GM21367 (cell line): ENCODE data around the gene WHAMM.
"Not testable (repeated sequence)": the region's sequence is repeated elsewhere in the genome, so short reads cannot be mapped to it uniquely, and the experiment has no call there.

ENCODE experiments used
- ATAC-seq: cut with Tn5 transposase; IDR thresholded peaks from one replicate; pipeline ENCODE4 v1.9.1; 2021; ENCODE audit not compliant: unreplicated experiment

The WHAMM gene

GRCh38 chr15:82799183-82799841, 10.1 kb upstream of the WHAMM start:
- no peak for ATAC-seq

DNA sequence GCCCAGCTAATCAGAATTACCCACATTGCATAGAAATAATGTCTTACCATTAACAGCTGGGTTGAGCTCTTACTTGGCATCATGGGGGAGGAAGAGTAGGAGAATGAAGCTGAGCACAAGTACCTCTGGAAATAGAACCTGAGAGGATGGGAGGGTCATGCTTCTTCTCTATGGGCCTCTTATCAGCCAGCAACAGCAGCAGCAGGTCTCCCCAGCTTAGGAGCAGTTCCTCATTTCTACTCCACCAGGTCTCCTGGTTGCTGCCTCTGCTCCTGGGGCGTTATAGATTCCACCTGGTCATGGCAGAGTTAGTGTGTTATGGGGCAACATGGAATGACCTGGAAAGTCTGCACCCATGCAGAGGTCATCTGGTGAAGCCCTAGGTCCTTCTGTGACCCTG, 6.9 kb upstream of the WHAMM start:
- no peak for ATAC-seq

DNA sequence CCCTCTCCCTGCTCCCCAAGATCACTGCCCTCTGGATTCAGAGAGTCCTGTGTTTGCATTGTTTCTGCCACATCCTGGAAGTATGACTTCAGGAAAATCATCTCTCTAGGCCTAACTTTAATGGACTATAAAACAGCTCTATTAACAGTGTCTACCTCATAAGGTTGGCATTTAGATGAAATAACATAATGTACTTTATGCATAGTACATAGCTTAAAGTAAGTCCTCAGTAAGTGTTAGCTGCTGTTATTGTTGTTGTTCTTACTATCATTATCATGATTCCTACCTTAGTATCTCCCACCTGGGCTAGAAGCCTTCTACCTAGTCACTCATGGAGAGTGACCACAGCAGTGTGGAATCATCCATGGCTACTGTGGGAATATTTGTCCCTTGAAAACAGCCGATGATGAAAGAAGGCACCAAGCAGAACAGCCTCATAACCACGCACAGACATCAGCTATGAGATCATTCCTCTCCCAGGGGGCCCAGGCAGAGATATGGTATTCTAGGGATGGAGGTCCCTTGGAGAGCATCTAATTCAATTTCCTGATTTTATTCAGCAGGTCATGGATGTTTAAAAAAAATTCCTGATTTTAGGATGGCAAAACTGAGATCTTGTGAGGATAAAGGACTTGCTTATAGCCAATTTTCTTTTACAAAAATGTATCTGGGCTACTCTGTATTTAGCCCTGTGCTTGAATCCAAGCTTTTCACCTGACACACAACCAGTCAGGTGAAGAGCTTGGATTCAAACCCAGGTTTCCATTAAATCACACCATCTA, 5.4 kb upstream of the WHAMM start:
- ATAC-seq: no peak

DNA sequence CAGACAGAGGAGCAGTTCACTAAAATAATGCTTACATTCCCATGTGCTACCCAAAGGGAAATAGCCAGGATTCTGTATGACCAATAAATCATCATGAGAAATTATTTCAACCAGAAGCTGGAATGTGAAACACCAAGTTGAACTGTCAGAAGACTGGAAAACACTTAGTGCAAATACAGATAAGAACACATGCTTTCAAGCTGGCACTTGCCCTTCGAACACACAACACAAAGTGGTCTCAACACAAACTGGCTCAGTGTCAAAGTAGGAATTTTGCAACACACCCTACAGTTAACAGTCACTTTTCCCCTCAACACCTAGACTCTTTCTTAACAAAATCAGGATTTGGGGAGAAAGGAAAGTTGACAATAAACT, 4.9 kb upstream of the WHAMM start:
- no peak for ATAC-seq

- ATAC-seq: peak; percentile 58
Measured at GRCh38 chr15:82805994-82806406, 3.4 kb upstream of the WHAMM start, which contains the start of gene FSD2. FSD2 (minus strand) TSS chr15:82806069; CDS start chr15:82787390, 18,679 bp downstream.

GRCh38 chr15:82807920-82808633, 1.4 kb upstream of the WHAMM start:
- ATAC-seq: no peak

DNA sequence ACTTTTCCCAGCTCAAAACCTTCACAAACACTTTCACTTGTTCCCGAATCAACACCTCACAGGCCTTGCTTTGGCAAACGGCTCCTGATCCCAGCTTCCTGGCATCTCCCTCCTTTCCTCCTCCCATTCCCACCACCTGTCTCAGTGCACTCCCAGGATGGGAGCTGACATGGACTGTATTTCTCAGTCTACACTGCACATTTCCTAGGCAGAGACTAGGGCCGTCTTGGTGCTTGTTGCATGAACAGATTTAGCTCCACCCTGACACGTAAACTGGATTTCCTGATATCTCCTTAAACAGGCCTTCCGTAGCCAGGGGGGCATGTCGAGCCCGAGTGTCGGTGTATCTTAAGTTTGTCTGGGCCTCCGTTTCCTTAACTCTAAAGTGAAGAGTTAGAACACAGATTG, 790 bp upstream of the WHAMM start:
- no peak for ATAC-seq

GRCh38 chr15:82810061-82810889, 847 bp downstream of the WHAMM start:
- no peak for ATAC-seq

GRCh38 chr15:82810890-82811426, 1.5 kb downstream of the WHAMM start:
- no peak for ATAC-seq

GRCh38 chr15:82812994-82813393, 3.6 kb downstream of the WHAMM start:
- no peak for ATAC-seq

GRCh38 chr15:82820128-82820527, 10.7 kb downstream of the WHAMM start:
- no peak for ATAC-seq

GRCh38 chr15:82821396-82821795, 12.0 kb downstream of the WHAMM start:
- not testable (repeated sequence) for ATAC-seq

DNA sequence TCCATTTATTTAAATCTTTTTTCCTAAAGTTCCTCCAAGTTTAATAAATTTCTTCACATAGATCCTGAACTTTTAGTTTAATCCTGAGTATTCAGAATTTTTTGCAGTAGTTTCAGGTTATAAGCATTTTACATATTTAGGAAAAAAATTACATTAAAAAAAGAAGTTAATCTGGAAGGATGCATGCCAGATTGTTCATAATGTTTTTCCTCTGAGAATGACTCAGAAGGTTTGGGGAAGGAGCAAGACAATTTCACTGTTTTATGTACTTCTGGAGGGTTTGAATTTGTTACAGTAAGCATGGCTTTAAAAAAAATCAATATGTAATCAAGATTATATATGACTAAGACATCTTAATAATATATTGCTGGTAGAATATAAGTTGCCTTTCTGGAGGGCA, 12.4 kb downstream of the WHAMM start:
- not testable (repeated sequence) for ATAC-seq

DNA sequence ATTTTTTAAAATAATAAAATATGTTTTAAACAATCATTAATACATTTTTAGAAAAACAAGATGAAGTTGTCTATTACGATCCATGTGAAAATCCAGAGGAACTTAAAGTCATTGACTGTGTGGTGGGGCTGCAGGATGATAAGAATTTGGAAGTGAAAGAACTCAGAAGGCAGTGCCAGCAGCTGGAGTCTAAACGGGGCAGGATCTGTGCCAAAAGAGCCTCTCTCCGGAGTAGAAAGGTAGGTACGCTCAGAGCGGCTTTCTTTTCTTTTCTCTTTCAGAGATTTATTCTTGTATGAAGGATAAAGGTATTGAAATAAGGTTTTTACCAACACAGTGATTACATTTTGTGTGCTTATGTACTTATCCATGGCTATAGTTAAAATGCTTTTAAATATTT, 13.6 kb downstream of the WHAMM start:
- ATAC-seq: no peak

GRCh38 chr15:82828075-82828474, 18.6 kb downstream of the WHAMM start:
- no peak for ATAC-seq

DNA sequence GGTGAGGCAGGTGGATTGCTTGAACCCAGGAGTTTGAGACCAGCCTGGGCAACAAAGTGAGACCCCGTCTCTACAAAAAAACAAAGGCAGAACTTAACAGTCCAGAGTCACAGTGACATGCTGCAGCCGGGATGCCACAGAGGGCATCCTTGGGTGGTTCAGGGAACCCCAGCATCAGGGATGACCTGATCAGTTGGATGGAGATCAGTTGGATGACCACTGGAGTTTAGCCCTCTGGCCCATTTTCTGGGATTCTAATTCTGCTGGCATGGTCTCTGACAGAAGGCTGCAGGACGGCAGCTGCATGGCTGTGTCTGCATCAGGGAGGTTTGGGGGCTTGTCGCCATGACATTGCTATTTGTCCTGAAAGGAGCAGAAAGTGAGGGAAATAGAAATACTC, 19.8 kb downstream of the WHAMM start:
- ATAC-seq: no peak

GRCh38 chr15:82830427-82831173, 21.2 kb downstream of the WHAMM start:
- no peak for ATAC-seq

- ATAC-seq: no peak
Measured at GRCh38 chr15:82831894-82832600, 22.6 kb downstream of the WHAMM start.

DNA sequence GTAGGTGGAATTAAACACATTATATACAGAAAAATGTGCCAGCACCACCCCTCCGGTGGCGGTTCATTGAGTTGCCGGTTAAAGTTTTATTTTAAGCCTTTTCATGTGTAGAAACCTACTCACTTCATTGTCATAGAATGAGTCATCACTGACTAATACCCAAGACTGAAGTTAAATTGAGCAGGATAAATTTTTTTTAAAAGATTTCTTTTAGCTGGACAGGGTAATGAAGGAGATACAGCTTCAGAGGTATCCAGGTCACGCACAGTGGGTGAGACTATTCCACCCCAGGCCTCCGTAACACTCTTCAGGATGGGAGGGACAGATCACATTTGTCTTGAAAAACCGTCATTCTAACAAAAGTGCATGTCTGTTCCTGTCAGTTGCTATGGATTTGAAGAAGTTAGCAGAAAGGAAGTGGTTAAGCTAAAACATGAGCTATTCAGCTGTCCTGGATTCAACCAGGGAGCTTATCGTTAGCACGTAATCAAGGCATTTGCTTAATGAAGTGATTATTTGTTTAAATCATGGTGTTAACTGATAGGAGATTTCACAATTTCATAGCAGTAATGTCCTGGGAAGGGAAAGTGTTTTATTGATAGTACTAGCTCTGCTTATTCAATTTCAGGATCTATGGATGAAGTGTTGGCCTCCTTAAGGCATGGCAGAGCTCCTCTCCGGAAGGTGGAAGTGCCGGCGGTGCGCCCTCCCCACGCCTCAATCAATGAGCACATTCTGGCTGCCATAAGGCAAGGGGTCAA, 23.4 kb downstream of the WHAMM start:
- peak; percentile 82 for ATAC-seq
